C4-2B (cell line): ENCODE measurements around the gene TUBA1A.
A peak's percentile ranks its signal among the peaks of the same experiment; 100 is the strongest.

Experiments used
- H3K27ac ChIP-seq: fragments of 450-650 bp; 2 replicates; pipeline ENCODE4 v1.5.1; 2017
- CTCF ChIP-seq: fragments of 450-650 bp; conservative IDR thresholded peaks from 2 replicates; pipeline ENCODE4 v1.5.1; 2017; ENCODE audit warnings: mild to moderate bottlenecking
- ZFX ChIP-seq: fragments of 450-650 bp; IDR thresholded peaks from 2 replicates; pipeline ENCODE4 v1.6.1; 2017

Gene TUBA1A

DNA sequence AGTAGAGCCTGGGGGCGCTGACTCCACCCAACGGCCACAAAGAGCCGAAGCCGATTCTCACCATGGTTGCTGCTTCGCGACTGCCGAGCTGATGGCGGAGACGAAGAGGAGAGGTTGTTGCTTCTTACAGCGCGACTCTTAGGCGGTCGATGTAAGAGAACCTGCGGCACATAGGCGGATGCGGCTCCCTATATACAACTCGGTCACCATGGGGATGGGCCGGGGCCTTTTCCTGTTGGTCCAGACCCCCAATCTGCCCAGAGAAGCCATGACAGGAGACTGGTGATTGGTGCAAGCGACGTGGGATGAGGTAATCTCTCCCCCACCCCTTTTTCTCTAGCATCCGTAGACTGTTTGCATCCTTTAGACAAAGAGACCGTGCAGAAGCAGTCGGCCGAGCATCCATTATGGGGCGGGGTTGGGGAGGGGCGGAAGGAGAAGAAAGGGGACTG is at the start of gene TUBA1A:
TUBA1A (minus strand) TSS at position 165 of the 452 bp plus-strand sequence; CDS start at position 64, 101 bp downstream.
- TF ChIP-seq ZFX: no peak
- no peak for TF ChIP-seq CTCF

GRCh38 chr12:49236423-49236822 is 47.5 kb upstream of the TUBA1A start:
- no peak overlapping the region for H3K27ac ChIP-seq
- TF ChIP-seq CTCF (no peak), ZFX (no peak)

More for the DNA sequence above, at the start of gene TUBA1A:
- H3K27ac ChIP-seq: no peak within 1 kb of the TSS

GRCh38 chr12:49233842-49234526 is 45.1 kb upstream of the TUBA1A start:
- TF ChIP-seq CTCF: no peak
- peak overlapping the region; percentile 67 for H3K27ac ChIP-seq

- TF ChIP-seq ZFX: no peak
- no peak for TF ChIP-seq CTCF
- H3K27ac ChIP-seq: no peak overlapping the region
Observed at GRCh38 chr12:49232940-49233841, 44.3 kb upstream of the TUBA1A start.

GRCh38 chr12:49231878-49232655 is 43.2 kb upstream of the TUBA1A start:
- no peak overlapping the region for H3K27ac ChIP-seq
- no peak for TF ChIP-seq CTCF
- no peak for TF ChIP-seq ZFX

DNA sequence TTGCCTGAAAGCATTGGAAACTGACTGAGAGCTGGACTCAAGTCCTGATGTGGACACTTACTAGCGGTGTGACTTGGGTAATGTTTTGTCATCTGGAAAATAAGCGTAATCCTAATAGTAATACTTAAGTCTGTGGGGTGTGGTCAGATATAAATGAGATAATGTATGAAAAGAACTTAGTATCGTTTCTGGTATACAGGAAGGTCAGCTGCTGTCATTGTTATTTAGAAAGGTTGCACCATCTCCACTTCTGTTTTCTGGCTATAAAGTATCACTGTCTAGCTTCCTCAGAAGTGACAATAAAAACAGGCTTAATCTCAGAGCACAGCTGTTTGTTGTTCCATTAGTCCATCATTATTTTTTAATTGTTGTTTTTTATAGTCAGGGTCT is 41.9 kb upstream of the TUBA1A start:
- no peak for TF ChIP-seq CTCF

More for the DNA sequence above, 41.9 kb upstream of the TUBA1A start:
- no peak overlapping the region for H3K27ac ChIP-seq
